ENCODE data around the gene GIPR. TPM values are rescaled to one million over a fixed set of nuclear protein-coding genes. Genes with fewer than 3 reads are reported as not detected.
A peak's percentile ranks its signal among the peaks of the same experiment; 100 is the strongest.

GIPR gene
- total RNA-seq, 1 experiment from 2014 or later: 0.45 TPM

DNA sequence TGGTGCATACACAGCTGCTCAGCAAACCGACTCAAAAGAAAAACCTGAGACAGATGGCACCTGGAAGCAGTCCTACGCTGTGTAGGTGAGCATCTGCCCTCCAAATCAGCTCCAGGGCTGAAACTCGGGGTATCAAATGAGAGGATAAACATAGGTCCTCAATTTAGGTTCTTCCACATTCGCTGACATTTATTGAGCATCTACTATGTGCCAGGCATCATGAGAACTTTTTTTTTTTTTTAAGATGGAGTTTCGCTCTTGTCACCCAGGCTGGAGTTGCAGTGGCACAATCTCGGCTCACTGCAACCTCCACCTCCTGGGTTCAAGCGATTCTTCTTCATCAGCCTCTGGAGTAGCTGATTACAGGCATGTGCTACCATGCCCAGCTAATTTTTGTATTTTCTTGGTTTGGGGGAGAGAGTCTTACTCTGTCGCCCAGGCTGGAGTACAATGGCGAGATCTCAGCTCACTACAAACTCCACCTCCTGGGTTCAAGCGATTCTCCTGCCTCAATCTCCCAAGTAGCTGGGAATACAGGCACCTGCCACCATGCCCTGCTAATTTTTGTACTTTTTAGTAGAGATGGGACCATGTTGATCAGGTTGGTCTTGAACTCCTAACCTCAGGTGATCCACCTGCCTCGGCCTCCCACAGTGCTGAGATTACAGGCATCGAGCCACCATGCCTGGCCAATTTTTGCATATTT lies 37.8 kb downstream of the GIPR start:
- Histone ChIP-seq H3K9me3 (ENCODE audit: low read depth, low read length, poor library complexity, severe bottlenecking) (no peaks in the 10 kb centered on the region), H3K4me1 (ENCODE audit: insufficient read depth, low read length, poor library complexity, severe bottlenecking) (no peaks in the 10 kb centered on the region), H3K27me3 (replicated peaks; ENCODE audit: insufficient read depth, low read depth, low read length, poor library complexity) (no peaks in the 10 kb centered on the region), H3K27ac (ENCODE audit: low read depth, low read length, poor library complexity, severe bottlenecking) (no peak overlapping the region), H3K36me3 (ENCODE audit: insufficient read depth, low read length, poor library complexity, severe bottlenecking) (peaks cover 4% of the 10 kb centered on the region), H3K4me3 (ENCODE audit: low read depth, low read length, poor library complexity, severe bottlenecking) (no peak overlapping the region)
- no peak for TF ChIP-seq EZH2 (IDR thresholded peaks at IDR 0.05; ENCODE audit: borderline replicate concordance, low read depth, low read length, poor library complexity, severe bottlenecking)
- TF ChIP-seq, protein P1, sequence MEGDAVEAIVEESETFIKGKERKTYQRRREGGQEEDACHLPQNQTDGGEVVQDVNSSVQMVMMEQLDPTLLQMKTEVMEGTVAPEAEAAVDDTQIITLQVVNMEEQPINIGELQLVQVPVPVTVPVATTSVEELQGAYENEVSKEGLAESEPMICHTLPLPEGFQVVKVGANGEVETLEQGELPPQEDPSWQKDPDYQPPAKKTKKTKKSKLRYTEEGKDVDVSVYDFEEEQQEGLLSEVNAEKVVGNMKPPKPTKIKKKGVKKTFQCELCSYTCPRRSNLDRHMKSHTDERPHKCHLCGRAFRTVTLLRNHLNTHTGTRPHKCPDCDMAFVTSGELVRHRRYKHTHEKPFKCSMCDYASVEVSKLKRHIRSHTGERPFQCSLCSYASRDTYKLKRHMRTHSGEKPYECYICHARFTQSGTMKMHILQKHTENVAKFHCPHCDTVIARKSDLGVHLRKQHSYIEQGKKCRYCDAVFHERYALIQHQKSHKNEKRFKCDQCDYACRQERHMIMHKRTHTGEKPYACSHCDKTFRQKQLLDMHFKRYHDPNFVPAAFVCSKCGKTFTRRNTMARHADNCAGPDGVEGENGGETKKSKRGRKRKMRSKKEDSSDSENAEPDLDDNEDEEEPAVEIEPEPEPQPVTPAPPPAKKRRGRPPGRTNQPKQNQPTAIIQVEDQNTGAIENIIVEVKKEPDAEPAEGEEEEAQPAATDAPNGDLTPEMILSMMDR (conservative IDR thresholded peaks at IDR 0.05; ENCODE audit: low read depth, low read length): no peak
- ChIA-PET POLR2A (ENCODE audit: low non-redundant PET) (no interaction called here), CTCF (no interaction called here)
- DNase-seq (ENCODE audit: low spot score): no peak
- intact Hi-C loops (cut with micrococcal nuclease; ENCODE audit: unreplicated experiment): no loop called here
- BruUV-seq (replicated peaks): no TSS peak

DNA sequence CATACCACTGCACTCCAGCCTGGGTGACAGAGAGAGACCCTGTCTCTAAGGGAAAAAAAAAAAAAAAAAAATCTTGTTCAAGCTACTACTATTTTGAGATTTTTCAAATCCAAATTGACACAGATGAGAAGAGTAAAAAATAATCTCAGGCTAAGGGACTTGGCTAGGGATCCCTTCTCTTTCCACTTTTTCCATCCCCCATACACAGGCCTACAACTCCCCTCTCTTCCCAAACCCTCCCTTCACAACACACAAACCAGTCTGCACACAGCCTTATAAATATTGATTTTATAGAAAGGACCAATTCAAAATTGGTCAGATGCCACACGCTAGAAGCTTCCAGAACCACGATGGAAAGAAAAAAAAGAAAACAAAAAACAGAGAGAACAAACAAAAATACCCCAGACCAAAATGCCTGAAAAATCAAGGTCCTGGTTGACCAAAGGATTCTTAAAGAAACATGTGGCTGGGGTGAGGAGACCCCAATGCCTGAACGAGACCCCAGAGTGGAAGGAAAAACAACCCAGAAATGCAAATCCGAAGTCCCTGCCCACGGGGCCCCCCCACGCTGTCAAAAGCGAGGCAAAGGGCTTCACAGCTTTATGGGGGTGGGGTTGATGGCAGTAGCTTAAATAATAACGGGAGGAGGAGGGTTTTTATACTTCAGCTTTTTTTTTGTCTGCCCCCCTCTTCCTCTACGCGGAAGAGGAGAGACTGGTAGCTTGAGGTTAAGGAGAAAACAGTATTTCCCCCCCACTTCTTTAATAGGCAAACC lies 42.5 kb downstream of the GIPR start:
- no peak for TF ChIP-seq EZH2 (IDR thresholded peaks at IDR 0.05; ENCODE audit: borderline replicate concordance, low read depth, low read length, poor library complexity, severe bottlenecking)
- TF ChIP-seq, protein P1 (conservative IDR thresholded peaks at IDR 0.05; ENCODE audit: low read depth, low read length): no peak
- no peak for DNase-seq (ENCODE audit: low spot score)
- BruUV-seq (replicated peaks): no TSS peak
- Histone ChIP-seq H3K36me3 (ENCODE audit: insufficient read depth, low read length, poor library complexity, severe bottlenecking) (peaks cover 7% of the 10 kb centered on the region), H3K9me3 (ENCODE audit: low read depth, low read length, poor library complexity, severe bottlenecking) (no peaks in the 10 kb centered on the region), H3K4me1 (ENCODE audit: insufficient read depth, low read length, poor library complexity, severe bottlenecking) (no peaks in the 10 kb centered on the region), H3K27me3 (replicated peaks; ENCODE audit: insufficient read depth, low read depth, low read length, poor library complexity) (no peaks in the 10 kb centered on the region), H3K4me3 (ENCODE audit: low read depth, low read length, poor library complexity, severe bottlenecking) (no peak overlapping the region), H3K27ac (ENCODE audit: low read depth, low read length, poor library complexity, severe bottlenecking) (peak overlapping the region; percentile 18)
- intact Hi-C loops (cut with micrococcal nuclease; ENCODE audit: unreplicated experiment): no loop called here
- CTCF ChIA-PET: interaction anchor here (1.1 kb wide), 1 partner anchor 19 kb away, joined by 3 read pairs; the partner anchor contains the start of genes QPCTL and SNRPD2
- POLR2A ChIA-PET (ENCODE audit: low non-redundant PET): no interaction called here

DNA sequence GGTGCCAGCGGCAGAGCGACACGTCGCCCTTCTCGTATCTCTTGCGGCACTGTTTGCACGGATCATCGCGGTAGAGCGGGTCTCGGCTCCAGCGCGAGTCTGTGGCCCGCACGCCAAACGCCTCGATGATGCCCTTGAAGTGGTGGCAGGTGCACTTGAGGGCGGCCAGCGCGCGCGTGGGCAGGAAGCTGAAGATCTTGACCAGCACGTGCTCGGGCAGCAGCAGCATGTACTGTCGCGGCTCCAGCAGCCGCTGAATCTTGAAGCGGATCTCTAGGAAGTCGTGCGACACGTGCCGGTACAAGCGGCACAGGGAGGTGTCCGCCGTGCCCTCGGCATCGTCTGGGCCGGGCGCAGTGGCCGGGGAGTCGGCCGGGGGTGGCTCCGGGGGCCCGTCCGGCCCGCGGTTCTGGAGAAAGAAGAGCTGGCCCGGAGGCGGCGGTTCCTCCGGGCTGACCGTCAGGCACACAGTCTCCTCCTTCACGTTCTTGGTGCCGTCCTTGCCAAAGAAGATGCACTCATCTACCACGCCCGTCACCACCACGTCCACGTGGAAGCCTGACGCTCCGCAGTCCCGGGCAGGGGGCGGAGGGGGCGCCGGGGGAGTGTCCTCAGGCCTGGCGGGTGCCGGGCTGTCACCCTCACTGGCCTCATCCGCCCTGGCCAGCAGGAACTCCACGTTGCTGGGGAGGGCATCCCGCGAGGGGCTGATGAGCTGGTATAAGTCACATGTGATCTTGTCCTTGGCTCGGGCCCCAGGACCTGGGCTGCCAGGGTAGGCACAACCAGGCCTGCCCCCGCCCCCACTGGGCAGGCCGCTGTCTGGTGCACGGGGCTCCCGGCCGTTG lies 44.1 kb downstream of the GIPR start:
- Histone ChIP-seq H3K27me3 (replicated peaks; ENCODE audit: insufficient read depth, low read depth, low read length, poor library complexity) (no peaks in the 10 kb centered on the region), H3K4me3 (ENCODE audit: low read depth, low read length, poor library complexity, severe bottlenecking) (no peak overlapping the region), H3K27ac (ENCODE audit: low read depth, low read length, poor library complexity, severe bottlenecking) (no peak overlapping the region), H3K9me3 (ENCODE audit: low read depth, low read length, poor library complexity, severe bottlenecking) (no peaks in the 10 kb centered on the region), H3K4me1 (ENCODE audit: insufficient read depth, low read length, poor library complexity, severe bottlenecking) (no peaks in the 10 kb centered on the region), H3K36me3 (ENCODE audit: insufficient read depth, low read length, poor library complexity, severe bottlenecking) (peaks cover 7% of the 10 kb centered on the region)
- intact Hi-C loops (cut with micrococcal nuclease; ENCODE audit: unreplicated experiment): no loop called here
- ChIA-PET CTCF (no interaction called here), POLR2A (ENCODE audit: low non-redundant PET) (no interaction called here)
- TF ChIP-seq EZH2 (IDR thresholded peaks at IDR 0.05; ENCODE audit: borderline replicate concordance, low read depth, low read length, poor library complexity, severe bottlenecking): no peak
- TF ChIP-seq, protein P1 (conservative IDR thresholded peaks at IDR 0.05; ENCODE audit: low read depth, low read length): no peak
- BruUV-seq (replicated peaks): no TSS peak
- no peak for DNase-seq (ENCODE audit: low spot score)

All from A673 (cell line).